ENCODE measurements around the gene SLC19A2.

GRCh38 chr1:169527451-169528214 is 41.9 kb upstream of the SLC19A2 start:
- TF ChIP-seq, protein P1, sequence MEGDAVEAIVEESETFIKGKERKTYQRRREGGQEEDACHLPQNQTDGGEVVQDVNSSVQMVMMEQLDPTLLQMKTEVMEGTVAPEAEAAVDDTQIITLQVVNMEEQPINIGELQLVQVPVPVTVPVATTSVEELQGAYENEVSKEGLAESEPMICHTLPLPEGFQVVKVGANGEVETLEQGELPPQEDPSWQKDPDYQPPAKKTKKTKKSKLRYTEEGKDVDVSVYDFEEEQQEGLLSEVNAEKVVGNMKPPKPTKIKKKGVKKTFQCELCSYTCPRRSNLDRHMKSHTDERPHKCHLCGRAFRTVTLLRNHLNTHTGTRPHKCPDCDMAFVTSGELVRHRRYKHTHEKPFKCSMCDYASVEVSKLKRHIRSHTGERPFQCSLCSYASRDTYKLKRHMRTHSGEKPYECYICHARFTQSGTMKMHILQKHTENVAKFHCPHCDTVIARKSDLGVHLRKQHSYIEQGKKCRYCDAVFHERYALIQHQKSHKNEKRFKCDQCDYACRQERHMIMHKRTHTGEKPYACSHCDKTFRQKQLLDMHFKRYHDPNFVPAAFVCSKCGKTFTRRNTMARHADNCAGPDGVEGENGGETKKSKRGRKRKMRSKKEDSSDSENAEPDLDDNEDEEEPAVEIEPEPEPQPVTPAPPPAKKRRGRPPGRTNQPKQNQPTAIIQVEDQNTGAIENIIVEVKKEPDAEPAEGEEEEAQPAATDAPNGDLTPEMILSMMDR (IDR thresholded peaks at IDR 0.05; ENCODE audit: insufficient read depth, low read length), result no peak
- TF ChIP-seq POLR2AphosphoS5 (IDR thresholded peaks at IDR 0.05; ENCODE audit: low read depth) (no peak), GABPA (IDR thresholded peaks at IDR 0.05; ENCODE audit: low read depth) (no peak)

All from HL-60 (cell line).